ENCODE results near the gene ARSI.
"Not testable (repeated sequence)": the region's sequence is repeated elsewhere in the genome, so short reads cannot be mapped to it uniquely, and the experiment has no call there.

ARSI gene

GRCh38 chr5:150249744-150250143 lies 53.0 kb downstream of the ARSI start:
- DNase-seq (ENCODE audit: insufficient read length, low spot score) (no peak), FAIRE-seq (no peak)

- DNase-seq (ENCODE audit: insufficient read length, low spot score) (no peak), FAIRE-seq (no peak)
These were observed 53.8 kb downstream of the ARSI start for GRCh38 chr5:150248946-150249345.

- not testable (repeated sequence) for DNase-seq (ENCODE audit: insufficient read length, low spot score); FAIRE-seq
These were observed 54.2 kb downstream of the ARSI start for GRCh38 chr5:150248493-150248892.

GRCh38 chr5:150247726-150248125 lies 55.0 kb downstream of the ARSI start:
- DNase-seq (ENCODE audit: insufficient read length, low spot score) (no peak), FAIRE-seq (no peak)

GRCh38 chr5:150246835-150247234 lies 55.9 kb downstream of the ARSI start:
- DNase-seq (ENCODE audit: insufficient read length, low spot score): no peak
- no peak for FAIRE-seq

GRCh38 chr5:150246429-150246828 lies 56.3 kb downstream of the ARSI start:
- FAIRE-seq (no peak), DNase-seq (ENCODE audit: insufficient read length, low spot score) (no peak)

All from HTR-8/SVneo (cell line).